NCI-H128 (cell line): ENCODE results near the gene PRRT1B.
"Not testable (repeated sequence)": the region's sequence is repeated elsewhere in the genome, so short reads cannot be mapped to it uniquely, and the experiment has no call there.

Source experiments
- DNase-seq: peaks from one replicate; lab custom pipeline; 2025; ENCODE audit not compliant: unreplicated experiment; lab: John Stamatoyannopoulos, UW

Gene PRRT1B

GRCh38 chr9:131545003-131545785 lies at the start of gene PRRT1B:
PRRT1B (plus strand) TSS chr9:131545523; CDS start chr9:131545616, 93 bp downstream.
- no peak for DNase-seq

GRCh38 chr9:131495785-131496184 lies 49.5 kb upstream of the PRRT1B start:
- no peak for DNase-seq

- DNase-seq: no peak
Measured at GRCh38 chr9:131496844-131497405, 48.4 kb upstream of the PRRT1B start.

GRCh38 chr9:131499254-131499767 lies 46.0 kb upstream of the PRRT1B start:
- no peak for DNase-seq

- DNase-seq: no peak
Measured at GRCh38 chr9:131500377-131500776, 44.9 kb upstream of the PRRT1B start.

GRCh38 chr9:131500939-131501541 lies 44.3 kb upstream of the PRRT1B start:
- DNase-seq: no peak

GRCh38 chr9:131502781-131503625 lies 42.3 kb upstream of the PRRT1B start, which contains the start of gene POMT1:
POMT1 (plus strand) TSS chr9:131502918; CDS start chr9:131504219, 1,301 bp downstream.
- peak; percentile 90 for DNase-seq

GRCh38 chr9:131503626-131504465 lies 41.5 kb upstream of the PRRT1B start:
- no peak for DNase-seq

- no peak for DNase-seq
Measured at GRCh38 chr9:131505012-131505411, 40.3 kb upstream of the PRRT1B start.

GRCh38 chr9:131511416-131511815 lies 33.9 kb upstream of the PRRT1B start:
- no peak for DNase-seq

GRCh38 chr9:131511880-131512279 lies 33.4 kb upstream of the PRRT1B start:
- DNase-seq: no peak

- no peak for DNase-seq
Measured at GRCh38 chr9:131513177-131513576, 32.1 kb upstream of the PRRT1B start.

GRCh38 chr9:131515559-131516031 lies 29.7 kb upstream of the PRRT1B start:
- DNase-seq: not testable (repeated sequence)

- no peak for DNase-seq
Measured at GRCh38 chr9:131516100-131516499, 29.2 kb upstream of the PRRT1B start.

GRCh38 chr9:131516930-131517329 lies 28.4 kb upstream of the PRRT1B start:
- DNase-seq: no peak

- DNase-seq: no peak
Measured at GRCh38 chr9:131517761-131518190, 27.5 kb upstream of the PRRT1B start.

GRCh38 chr9:131518553-131518952 lies 26.8 kb upstream of the PRRT1B start:
- no peak for DNase-seq

- DNase-seq: no peak
Measured at GRCh38 chr9:131520503-131520902, 24.8 kb upstream of the PRRT1B start.

- DNase-seq: no peak
Measured at GRCh38 chr9:131521203-131521602, 24.1 kb upstream of the PRRT1B start.

GRCh38 chr9:131521822-131522221 lies 23.5 kb upstream of the PRRT1B start:
- no peak for DNase-seq
